ENCODE measurements around the gene GMDS.

DNA sequence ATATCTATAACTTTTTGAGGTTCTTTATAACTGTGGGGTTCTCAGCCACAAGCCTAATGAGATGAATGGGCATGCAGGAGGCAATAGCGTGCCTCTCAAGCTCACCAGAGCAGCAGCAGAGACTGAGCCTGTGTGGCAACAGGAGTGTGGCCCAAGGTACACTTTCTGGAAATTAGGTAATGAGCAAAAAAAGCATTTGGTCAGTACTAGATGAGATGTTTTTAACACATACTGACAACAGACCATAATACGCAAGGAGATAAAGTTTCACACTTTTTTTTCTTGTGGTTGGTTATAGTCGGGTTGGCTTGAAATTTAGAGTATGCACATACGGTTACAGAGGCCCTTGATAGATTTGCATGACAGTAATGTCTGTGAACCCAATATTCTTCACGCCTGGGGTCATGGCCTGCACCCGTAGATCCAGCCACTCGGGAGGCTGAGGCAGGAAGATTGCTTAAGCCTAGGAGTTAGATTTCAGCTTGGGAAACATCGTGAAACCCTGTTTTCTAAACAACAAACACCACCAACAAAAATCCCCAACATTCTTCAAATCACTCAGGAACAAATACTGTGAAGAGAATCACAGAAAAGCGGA lies 300.1 kb downstream of the GMDS start:
- TF ChIP-seq POLR2AphosphoS5 (IDR thresholded peaks at IDR 0.05; ENCODE audit: low read depth, low read length) (no peak), POLR2A (IDR thresholded peaks at IDR 0.05; ENCODE audit: low read depth, low read length) (no peak)

Measured in GM12892 (cell line).